Measurements from ENCODE around the gene PCAT6. TPM values are rescaled to one million over a fixed set of nuclear protein-coding genes. Genes with fewer than 3 reads are reported as not detected.
"Not testable (repeated sequence)": the region's sequence is repeated elsewhere in the genome, so short reads cannot be mapped to it uniquely, and the experiment has no call there.

The PCAT6 gene
- 0.40 TPM in 1 of 2 replicates, not detected in the other for total RNA-seq

DNA sequence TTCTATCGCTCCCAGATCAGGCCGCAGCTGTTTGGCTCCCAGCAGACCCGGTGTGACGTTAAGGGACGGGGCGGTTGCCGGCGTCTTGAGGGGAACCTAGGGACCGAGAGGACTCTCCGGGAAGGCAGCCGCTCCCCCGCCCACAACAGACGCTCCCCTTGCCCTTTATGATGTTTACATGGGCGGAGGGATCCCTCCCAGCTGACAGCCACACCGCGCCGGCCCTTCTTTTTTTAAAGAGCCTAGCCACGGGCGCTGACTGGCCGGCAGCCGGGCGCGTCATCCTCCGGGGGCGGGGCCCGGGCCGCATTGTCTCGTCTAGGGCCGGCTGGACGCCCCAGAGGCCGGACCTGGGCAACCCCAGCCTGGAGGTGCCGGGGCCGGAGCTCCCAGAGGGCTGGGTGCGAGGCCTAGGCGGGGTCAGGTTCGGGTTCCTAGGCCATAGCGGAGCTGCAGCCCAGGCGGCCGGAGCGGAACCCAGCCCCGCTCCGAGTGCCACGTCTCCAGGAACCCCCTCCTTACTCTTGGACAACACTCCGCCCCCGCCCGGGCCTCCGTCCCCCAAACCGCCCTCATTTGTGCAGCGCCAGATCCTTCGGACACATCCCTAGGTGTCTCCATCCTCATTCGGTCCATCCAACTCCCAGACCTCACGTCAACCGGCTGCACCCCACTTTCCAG is at the start of gene PCAT6:
Gene PCAT6, plus strand, starts transcription at position 340 of the 681 bp plus-strand sequence.
- DNase-seq (ENCODE audit: low read depth), result peak; percentile 75

- DNase-seq (ENCODE audit: low read depth), result no peak
These were observed 48.7 kb upstream of the PCAT6 start for GRCh38 chr1:202762019-202762418.

DNA sequence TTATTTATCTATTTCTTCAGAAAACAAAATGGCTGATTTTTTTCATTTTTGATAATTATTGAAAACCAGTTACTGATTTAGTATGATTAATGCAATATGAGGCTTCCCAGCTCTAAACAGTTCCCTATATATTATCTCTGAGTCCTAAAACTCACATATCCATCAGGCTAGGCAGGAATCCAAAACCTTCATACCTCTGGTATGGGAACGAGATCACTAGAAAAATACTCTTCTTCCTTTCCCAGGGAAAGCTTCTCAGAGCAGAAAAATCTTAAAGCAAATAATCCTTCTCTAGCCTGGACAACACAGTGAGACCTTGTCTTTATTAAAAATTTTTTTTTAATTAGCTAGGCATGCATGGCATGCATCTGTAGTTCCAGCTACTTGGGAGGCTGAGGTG is 45.0 kb upstream of the PCAT6 start:
- DNase-seq (ENCODE audit: low read depth), result no peak

- no peak for DNase-seq (ENCODE audit: low read depth)
These were observed 40.6 kb upstream of the PCAT6 start for GRCh38 chr1:202770135-202770534.

- DNase-seq (ENCODE audit: low read depth), result no peak
These were observed 29.6 kb upstream of the PCAT6 start for GRCh38 chr1:202781180-202781579.

- no peak for DNase-seq (ENCODE audit: low read depth)
These were observed 23.9 kb upstream of the PCAT6 start for GRCh38 chr1:202786804-202787203.

- DNase-seq (ENCODE audit: low read depth), result no peak
These were observed 22.0 kb upstream of the PCAT6 start for GRCh38 chr1:202788800-202789199.

GRCh38 chr1:202791077-202791747 is 19.5 kb upstream of the PCAT6 start:
- no peak for DNase-seq (ENCODE audit: low read depth)

GRCh38 chr1:202794051-202794740 is 16.6 kb upstream of the PCAT6 start:
- peak; percentile 60 for DNase-seq (ENCODE audit: low read depth)

- not testable (repeated sequence) for DNase-seq (ENCODE audit: low read depth)
These were observed 15.8 kb upstream of the PCAT6 start for GRCh38 chr1:202794931-202795330.

- DNase-seq (ENCODE audit: low read depth), result no peak
These were observed 14.1 kb upstream of the PCAT6 start for GRCh38 chr1:202796670-202797069.

GRCh38 chr1:202798260-202798659 is 12.5 kb upstream of the PCAT6 start:
- no peak for DNase-seq (ENCODE audit: low read depth)

GRCh38 chr1:202798792-202799331 is 11.9 kb upstream of the PCAT6 start:
- DNase-seq (ENCODE audit: low read depth), result no peak

DNA sequence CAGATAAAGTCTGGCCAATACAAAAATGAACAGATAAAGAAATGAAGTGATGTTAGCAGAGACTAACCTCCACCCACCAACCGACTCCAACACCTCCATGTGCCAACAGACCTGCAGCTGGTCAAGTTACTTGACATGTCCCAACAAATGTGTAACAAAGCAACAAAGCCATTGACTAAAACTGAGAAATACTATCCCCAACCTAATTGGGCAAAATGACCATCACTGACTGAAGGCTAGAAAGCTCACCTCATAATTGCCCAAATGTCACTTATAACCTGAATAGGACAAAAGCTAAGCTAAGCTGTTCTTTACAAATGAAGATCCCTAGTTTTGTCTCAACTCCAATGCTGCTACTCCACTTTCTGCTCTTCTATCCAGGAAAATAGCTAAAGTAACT is 10.0 kb upstream of the PCAT6 start:
- no peak for DNase-seq (ENCODE audit: low read depth)

DNA sequence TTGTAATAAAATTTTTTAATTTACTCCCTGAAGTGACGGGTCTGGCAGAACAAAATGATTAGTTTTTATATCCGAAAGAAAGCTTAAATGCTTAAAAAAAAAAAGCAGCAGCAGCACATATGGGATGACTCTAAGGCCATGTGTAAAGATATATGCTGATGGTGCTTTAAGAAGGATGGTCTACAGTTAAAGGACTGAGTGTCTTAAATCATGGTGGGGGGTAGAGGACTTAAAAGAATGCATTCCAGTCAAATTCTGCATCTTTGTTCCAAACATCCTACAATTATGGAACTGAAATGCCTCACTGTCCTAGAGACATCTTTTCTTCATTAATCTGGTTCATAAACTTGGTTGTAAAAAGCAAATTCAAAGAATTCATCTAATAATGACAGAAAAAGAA is 9.6 kb upstream of the PCAT6 start:
- no peak for DNase-seq (ENCODE audit: low read depth)

GRCh38 chr1:202802034-202802433 is 8.7 kb upstream of the PCAT6 start:
- DNase-seq (ENCODE audit: low read depth), result no peak

DNA sequence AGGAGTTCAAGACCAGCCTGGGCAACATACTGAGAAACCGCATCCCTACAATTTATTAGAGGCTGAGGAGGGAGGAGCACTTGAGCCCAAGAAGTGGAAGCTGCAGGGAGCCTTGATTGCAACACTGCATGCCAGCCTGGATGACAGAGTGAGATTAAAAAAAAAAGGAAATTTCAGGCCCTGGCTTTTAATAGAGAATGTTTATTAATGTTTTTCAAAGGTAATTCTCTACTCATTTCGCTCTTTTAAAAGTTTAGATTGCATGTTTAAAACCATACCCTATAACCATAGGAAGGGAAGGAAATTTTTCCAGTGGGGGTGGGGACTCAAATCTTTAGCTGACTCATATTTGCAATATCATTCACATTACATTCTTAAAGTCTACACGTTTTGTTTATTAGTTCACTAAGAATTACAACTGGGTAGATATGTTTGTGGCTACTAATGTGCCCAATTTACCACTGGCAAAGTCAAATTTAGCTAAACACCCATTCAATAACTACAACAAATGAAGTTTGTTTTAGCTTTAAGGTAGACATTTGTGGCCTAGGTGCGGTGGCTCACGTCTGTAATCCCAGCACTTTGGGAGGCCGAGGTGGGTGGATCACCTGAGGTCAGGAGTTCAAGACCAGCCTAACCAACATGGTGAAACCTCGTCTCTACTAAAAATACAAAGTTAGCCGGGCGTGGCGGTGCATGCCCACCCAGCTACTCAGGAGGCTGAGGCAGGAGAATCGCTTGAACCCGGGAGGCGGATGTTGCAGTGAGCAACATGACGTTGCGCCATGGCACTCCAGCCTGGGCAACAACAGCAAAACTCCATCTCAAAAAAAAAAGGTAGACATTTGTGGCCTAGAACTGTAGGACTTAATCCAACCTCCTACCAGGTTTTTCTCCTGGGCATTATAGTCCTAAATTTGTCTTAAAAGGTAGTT is 7.5 kb upstream of the PCAT6 start:
- DNase-seq (ENCODE audit: low read depth), result peak; percentile 39

GRCh38 chr1:202804126-202804525 is 6.6 kb upstream of the PCAT6 start:
- DNase-seq (ENCODE audit: low read depth), result no peak

DNA sequence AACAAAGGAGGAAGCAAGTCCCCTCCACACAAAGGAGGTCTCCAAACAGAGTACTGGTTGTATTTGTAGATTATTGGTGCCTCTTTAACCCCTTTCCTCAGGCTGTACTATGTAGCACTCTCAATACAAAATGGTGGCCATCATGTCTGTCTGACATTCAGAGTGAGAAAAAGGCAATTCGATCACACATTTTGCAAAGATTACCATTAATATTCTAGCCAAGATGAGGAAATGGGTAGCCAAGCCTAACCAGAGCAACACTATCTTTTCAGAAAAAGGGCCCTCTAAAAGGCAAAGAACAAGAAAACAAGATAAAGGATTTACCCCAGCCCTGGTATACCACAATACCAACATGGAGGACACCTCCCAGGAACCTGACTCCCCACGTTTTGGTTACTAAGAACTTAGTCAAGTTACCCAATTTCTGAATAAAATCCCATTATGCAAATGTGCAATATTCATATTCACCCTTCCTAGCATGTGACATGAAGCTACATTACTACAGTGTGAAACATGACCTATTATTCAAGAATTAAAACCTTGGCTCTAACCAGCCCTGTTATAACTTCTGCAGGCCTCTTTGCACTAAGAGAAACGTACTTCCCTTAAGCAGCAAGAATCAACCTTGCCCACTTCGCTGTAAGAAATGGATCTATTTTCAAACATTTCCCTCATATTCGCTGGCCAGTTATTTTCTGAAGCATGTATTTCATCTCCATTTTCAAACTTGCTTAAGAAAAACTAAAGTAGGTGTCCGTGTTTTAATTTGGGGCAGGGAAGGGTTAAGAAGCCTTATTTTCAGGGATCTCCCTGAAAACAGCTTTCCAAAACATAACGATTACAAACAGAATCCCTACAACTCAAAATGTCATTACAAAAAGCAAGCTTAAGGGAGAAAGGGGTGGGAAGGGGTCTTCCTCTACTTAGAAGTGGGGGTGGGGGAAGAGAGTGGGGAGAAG is 4.6 kb upstream of the PCAT6 start:
- no peak for DNase-seq (ENCODE audit: low read depth)

- DNase-seq (ENCODE audit: low read depth), result no peak
These were observed 3.8 kb upstream of the PCAT6 start for GRCh38 chr1:202806845-202807450.
